GM23338 (cell line): Measurements from ENCODE around the gene COG1. TPM values are rescaled to one million over a fixed set of nuclear protein-coding genes. Genes with fewer than 3 reads are reported as not detected.

Source experiments
- ATAC-seq: fragments of 200-7000 bp; cut with Tn5 transposase; 3 replicates; pipeline ENCODE4 v1.9.1; 2020
- DNase-seq: peaks from one replicate; pipeline ENCODE4 v3.0.0-alpha.2; 2015; ENCODE audit warnings: low spot score
- H2AFZ ChIP-seq: fragments of 200-600 bp; sonication (generic); 2 replicates; pipeline ENCODE4 v1.8.0; 2016; ENCODE audit warnings: antibody characterized with exemption, mild to moderate bottlenecking, moderate library complexity
- H3F3A ChIP-seq: fragments of 200-600 bp; sonication (generic); replicated peaks from 2 replicates; pipeline ENCODE4 v1.8.0; 2017; ENCODE audit warnings: antibody characterized with exemption, mixed run types, low read depth
- H3K27ac ChIP-seq: fragments of 200-600 bp; sonication (generic); 2 replicates; pipeline ENCODE4 v1.6.1; 2016; ENCODE audit warnings: low read depth
- H3K27me3 ChIP-seq: fragments of 200-600 bp; sonication (generic); 2 replicates; pipeline ENCODE4 v1.8.0; 2016; ENCODE audit warnings: mild to moderate bottlenecking, mixed run types, moderate library complexity; ENCODE audit not compliant: insufficient read depth
- H3K36me3 ChIP-seq: fragments of 200-600 bp; sonication (generic); 2 replicates; pipeline ENCODE4 v1.8.0; 2016; ENCODE audit warnings: mild to moderate bottlenecking; ENCODE audit not compliant: insufficient read depth
- H3K4me1 ChIP-seq: fragments of 200-600 bp; sonication (generic); 2 replicates; pipeline ENCODE4 v1.8.0; 2016; ENCODE audit warnings: mild to moderate bottlenecking, moderate library complexity; ENCODE audit not compliant: insufficient read depth
- H3K4me2 ChIP-seq: fragments of 200-600 bp; sonication (generic); 2 replicates; pipeline ENCODE4 v1.7.1; 2017; ENCODE audit warnings: mixed run types
- H3K4me3 ChIP-seq: fragments of 200-600 bp; sonication (generic); 2 replicates; pipeline ENCODE4 v1.6.1; 2016; ENCODE audit warnings: mixed run types
- H3K79me2 ChIP-seq: fragments of 200-600 bp; sonication (generic); replicated peaks from 2 replicates; pipeline ENCODE4 v1.8.0; 2017; ENCODE audit warnings: mild to moderate bottlenecking; ENCODE audit not compliant: insufficient read depth
- H3K9me2 ChIP-seq: fragments of 200-600 bp; sonication (generic); 2 replicates; pipeline ENCODE4 v1.8.0; 2017; ENCODE audit not compliant: insufficient read depth
- H4K20me1 ChIP-seq: fragments of 200-600 bp; sonication (generic); replicated peaks from 2 replicates; pipeline ENCODE4 v1.8.0; 2017; ENCODE audit warnings: mild to moderate bottlenecking; ENCODE audit not compliant: insufficient read depth
- H3K27ac Mint-ChIP-seq: 2 replicates; pipeline ENCODE4 v1.8.0; 2020; ENCODE audit warnings: inconsistent platforms, mild to moderate bottlenecking, moderate library complexity, mixed read lengths
- H3K27me3 Mint-ChIP-seq: 3 replicates; pipeline ENCODE4 v1.8.0; 2022; ENCODE audit warnings: low read depth, mild to moderate bottlenecking, moderate library complexity, mixed read lengths, inconsistent platforms; ENCODE audit not compliant: insufficient read depth, poor library complexity
- H3K36me3 Mint-ChIP-seq: 3 replicates; pipeline ENCODE4 v1.8.0; 2021; ENCODE audit warnings: low read depth, mild to moderate bottlenecking, inconsistent platforms, moderate library complexity, mixed read lengths
- H3K4me1 Mint-ChIP-seq: 3 replicates; pipeline ENCODE4 v1.8.0; 2020; ENCODE audit warnings: mild to moderate bottlenecking, inconsistent platforms, mixed read lengths
- H3K4me3 Mint-ChIP-seq: 3 replicates; pipeline ENCODE4 v1.8.0; 2021; ENCODE audit warnings: moderate library complexity, mild to moderate bottlenecking, inconsistent platforms, mixed read lengths
- H3K9me3 Mint-ChIP-seq: 3 replicates; pipeline ENCODE4 v1.8.0; 2020; ENCODE audit warnings: moderate library complexity, mild to moderate bottlenecking, inconsistent platforms, mixed read lengths
- STAT1 ChIP-seq: IDR thresholded peaks from one replicate; pipeline ENCODE4 v1.6.1; 2016; ENCODE audit warnings: antibody characterized with exemption; ENCODE audit not compliant: unreplicated experiment
- polyA plus RNA-seq: library from polyadenylated mRNA; unstranded; fragments of >200 nt; fragmentation: Nextera tagmentation; extraction: Ambion mirVana; gene quantifications from 2 replicates; pipeline ENCODE4 v1.2.1, GENCODE V29; 2016
- total RNA-seq: library from RNA; depleted of rRNA; stranded (reverse); fragments of >200 nt; shearing (Covaris generic); gene quantifications from 2 replicates; pipeline ENCODE4 v1.2.3, GENCODE V29; 2014
- TF ChIP-seq, protein P1 (sequence below): fragments of 250-450 bp; sonication (Bioruptor Pico); IDR thresholded peaks from 2 replicates; pipeline ENCODE4 v1.5.0; 2020; ENCODE audit warnings: mild to moderate bottlenecking, moderate library complexity
- TF ChIP-seq, protein P2 (sequence below): IDR thresholded peaks from 2 replicates; pipeline ENCODE4 v1.6.1; 2016; ENCODE audit warnings: antibody characterized with exemption

The COG1 gene
- total and polyA plus RNA-seq, 2 experiments from 2014 or later: 15.0 to 26.1 TPM

DNA sequence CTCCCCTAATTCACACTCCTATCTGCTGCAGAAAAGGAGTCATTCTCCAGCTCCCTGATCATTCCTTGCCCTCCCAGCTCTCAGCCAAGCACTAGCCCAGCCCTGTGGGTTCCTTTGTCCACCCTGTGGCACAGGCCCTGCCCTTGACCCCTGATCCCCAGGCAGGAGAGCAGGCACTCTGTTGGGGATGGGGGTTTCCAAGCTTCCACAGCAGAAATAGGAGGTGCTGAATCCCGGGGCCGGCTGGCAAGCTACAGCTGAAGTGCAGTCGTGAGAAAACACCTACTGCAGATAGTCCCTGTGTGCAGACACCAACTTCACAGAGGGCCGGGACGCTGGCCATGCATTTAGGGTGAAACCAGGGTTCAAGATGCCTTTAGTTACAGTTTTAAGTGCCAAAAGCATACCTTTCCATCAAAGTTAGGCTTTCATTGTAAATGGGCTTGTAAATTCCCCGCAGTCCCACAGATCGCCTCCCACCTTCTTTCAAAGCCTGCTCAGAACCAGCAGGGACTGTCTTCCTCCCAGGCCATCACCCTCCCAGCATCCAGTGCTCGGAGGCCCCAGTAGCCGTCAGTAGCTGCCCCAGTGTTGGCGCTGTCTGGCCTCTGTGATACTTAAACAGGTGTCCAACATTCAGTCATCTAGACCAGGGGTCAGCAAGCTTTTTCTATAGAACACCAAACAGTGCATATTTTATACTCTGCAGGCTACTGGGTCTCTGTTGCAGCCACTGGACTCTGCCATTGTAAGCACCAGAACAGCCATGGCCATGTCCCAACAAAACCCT, 58.2 kb downstream of the COG1 start:
- H3K36me3 ChIP-seq: no peaks in the 10 kb centered on the region; the same call in 1 of the 2 replicates
- TF ChIP-seq STAT1: no peak
- TF ChIP-seq, protein P1, sequence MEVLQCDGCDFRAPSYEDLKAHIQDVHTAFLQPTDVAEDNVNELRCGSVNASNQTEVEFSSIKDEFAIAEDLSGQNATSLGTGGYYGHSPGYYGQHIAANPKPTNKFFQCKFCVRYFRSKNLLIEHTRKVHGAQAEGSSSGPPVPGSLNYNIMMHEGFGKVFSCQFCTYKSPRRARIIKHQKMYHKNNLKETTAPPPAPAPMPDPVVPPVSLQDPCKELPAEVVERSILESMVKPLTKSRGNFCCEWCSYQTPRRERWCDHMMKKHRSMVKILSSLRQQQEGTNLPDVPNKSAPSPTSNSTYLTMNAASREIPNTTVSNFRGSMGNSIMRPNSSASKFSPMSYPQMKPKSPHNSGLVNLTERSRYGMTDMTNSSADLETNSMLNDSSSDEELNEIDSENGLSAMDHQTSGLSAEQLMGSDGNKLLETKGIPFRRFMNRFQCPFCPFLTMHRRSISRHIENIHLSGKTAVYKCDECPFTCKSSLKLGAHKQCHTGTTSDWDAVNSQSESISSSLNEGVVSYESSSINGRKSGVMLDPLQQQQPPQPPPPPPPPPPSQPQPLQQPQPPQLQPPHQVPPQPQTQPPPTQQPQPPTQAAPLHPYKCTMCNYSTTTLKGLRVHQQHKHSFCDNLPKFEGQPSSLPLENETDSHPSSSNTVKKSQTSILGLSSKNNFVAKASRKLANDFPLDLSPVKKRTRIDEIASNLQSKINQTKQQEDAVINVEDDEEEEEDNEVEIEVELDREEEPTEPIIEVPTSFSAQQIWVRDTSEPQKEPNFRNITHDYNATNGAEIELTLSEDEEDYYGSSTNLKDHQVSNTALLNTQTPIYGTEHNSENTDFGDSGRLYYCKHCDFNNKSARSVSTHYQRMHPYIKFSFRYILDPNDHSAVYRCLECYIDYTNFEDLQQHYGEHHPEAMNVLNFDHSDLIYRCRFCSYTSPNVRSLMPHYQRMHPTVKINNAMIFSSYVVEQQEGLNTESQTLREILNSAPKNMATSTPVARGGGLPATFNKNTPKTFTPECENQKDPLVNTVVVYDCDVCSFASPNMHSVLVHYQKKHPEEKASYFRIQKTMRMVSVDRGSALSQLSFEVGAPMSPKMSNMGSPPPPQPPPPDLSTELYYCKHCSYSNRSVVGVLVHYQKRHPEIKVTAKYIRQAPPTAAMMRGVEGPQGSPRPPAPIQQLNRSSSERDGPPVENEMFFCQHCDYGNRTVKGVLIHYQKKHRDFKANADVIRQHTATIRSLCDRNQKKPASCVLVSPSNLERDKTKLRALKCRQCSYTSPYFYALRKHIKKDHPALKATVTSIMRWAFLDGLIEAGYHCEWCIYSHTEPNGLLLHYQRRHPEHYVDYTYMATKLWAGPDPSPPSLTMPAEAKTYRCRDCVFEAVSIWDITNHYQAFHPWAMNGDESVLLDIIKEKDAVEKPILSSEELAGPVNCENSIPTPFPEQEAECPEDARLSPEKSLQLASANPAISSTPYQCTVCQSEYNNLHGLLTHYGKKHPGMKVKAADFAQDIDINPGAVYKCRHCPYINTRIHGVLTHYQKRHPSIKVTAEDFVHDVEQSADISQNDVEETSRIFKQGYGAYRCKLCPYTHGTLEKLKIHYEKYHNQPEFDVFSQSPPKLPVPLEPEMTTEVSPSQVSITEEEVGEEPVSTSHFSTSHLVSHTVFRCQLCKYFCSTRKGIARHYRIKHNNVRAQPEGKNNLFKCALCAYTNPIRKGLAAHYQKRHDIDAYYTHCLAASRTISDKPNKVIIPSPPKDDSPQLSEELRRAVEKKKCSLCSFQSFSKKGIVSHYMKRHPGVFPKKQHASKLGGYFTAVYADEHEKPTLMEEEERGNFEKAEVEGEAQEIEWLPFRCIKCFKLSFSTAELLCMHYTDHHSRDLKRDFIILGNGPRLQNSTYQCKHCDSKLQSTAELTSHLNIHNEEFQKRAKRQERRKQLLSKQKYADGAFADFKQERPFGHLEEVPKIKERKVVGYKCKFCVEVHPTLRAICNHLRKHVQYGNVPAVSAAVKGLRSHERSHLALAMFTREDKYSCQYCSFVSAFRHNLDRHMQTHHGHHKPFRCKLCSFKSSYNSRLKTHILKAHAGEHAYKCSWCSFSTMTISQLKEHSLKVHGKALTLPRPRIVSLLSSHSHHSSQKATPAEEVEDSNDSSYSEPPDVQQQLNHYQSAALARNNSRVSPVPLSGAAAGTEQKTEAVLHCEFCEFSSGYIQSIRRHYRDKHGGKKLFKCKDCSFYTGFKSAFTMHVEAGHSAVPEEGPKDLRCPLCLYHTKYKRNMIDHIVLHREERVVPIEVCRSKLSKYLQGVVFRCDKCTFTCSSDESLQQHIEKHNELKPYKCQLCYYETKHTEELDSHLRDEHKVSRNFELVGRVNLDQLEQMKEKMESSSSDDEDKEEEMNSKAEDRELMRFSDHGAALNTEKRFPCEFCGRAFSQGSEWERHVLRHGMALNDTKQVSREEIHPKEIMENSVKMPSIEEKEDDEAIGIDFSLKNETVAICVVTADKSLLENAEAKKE (CRISPR knock-in tag): no peak
- TF ChIP-seq, protein P2, sequence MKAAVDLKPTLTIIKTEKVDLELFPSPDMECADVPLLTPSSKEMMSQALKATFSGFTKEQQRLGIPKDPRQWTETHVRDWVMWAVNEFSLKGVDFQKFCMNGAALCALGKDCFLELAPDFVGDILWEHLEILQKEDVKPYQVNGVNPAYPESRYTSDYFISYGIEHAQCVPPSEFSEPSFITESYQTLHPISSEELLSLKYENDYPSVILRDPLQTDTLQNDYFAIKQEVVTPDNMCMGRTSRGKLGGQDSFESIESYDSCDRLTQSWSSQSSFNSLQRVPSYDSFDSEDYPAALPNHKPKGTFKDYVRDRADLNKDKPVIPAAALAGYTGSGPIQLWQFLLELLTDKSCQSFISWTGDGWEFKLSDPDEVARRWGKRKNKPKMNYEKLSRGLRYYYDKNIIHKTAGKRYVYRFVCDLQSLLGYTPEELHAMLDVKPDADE: no peak
- H3K27ac ChIP-seq: no peak overlapping the region
- no peak overlapping the region for H3K4me3 ChIP-seq
- peaks cover 3% of the 10 kb centered on the region for H3K4me1 ChIP-seq
- no peaks in the 10 kb centered on the region; the same call in 1 of the 2 replicates for H4K20me1 ChIP-seq
- no peaks in the 10 kb centered on the region for H3K9me2 ChIP-seq
- DNase-seq (no peak), ATAC-seq (peak; percentile 14; the same call in 1 of the 3 replicates)
- peaks cover 6% of the 10 kb centered on the region; the same call in 2 of the 3 replicates for H3K4me1 Mint-ChIP-seq
- H3K4me3 Mint-ChIP-seq: no peak overlapping the region
- no peak overlapping the region for H3K27ac Mint-ChIP-seq
- no peaks in the 10 kb centered on the region for H3K27me3 ChIP-seq
- H3F3A ChIP-seq: no peaks in the 10 kb centered on the region
- no peak overlapping the region for H2AFZ ChIP-seq
- H3K9me3 Mint-ChIP-seq: no peaks in the 10 kb centered on the region
- H3K27me3 Mint-ChIP-seq: peaks cover 2% of the 10 kb centered on the region
- no peaks in the 10 kb centered on the region for H3K79me2 ChIP-seq
- peaks cover 2% of the 10 kb centered on the region; the same call in 1 of the 3 replicates for H3K36me3 Mint-ChIP-seq
- no peak overlapping the region for H3K4me2 ChIP-seq
